DMS114 treated with DMSO at 0.1 percent for 48 hours (cell line): Measurements from ENCODE around the gene CAPNS2.
"Not testable (repeated sequence)": the region's sequence is repeated elsewhere in the genome, so short reads cannot be mapped to it uniquely, and the experiment has no call there.

Source experiments
- DNase-seq: peaks from one replicate; lab custom pipeline; 2025; ENCODE audit not compliant: unreplicated experiment; lab: John Stamatoyannopoulos, UW

CAPNS2 gene

DNA sequence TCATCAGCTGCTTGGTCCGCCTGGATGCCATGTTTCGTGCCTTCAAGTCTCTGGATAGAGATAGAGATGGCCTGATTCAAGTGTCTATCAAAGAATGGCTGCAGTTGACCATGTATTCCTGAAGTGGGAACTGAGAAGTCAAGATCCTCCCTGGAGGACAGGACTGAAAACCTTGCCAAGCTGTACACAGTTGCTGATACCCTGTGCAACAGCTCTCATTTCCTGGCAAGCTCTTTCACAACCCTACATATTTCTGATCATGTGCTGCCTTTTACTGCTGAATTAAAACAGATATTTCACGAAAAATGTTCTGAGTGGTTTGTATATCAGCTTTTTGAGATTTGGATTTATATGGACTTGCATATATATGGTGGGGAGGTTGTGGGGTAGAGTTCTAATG lies 898 bp downstream of the CAPNS2 start:
- DNase-seq: no peak

DNA sequence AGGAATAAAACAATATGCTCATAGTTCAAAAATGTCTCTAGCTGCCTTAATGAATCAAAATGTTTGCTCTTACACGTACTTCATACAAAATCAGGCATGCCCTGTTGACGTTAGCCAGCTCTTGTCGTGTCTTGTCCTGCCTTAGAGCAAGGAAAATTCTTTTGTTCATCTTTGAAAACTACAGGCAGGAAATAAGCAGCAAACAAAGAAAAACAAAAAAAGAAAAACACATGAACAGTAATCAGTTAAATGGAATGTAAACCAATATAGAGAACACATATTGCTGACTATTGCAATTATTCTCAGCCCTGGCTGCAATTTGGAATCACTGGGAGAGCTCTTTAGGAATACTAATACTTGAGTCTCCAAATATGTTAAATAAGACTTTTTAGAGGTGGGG lies 1.7 kb downstream of the CAPNS2 start:
- no peak for DNase-seq

DNA sequence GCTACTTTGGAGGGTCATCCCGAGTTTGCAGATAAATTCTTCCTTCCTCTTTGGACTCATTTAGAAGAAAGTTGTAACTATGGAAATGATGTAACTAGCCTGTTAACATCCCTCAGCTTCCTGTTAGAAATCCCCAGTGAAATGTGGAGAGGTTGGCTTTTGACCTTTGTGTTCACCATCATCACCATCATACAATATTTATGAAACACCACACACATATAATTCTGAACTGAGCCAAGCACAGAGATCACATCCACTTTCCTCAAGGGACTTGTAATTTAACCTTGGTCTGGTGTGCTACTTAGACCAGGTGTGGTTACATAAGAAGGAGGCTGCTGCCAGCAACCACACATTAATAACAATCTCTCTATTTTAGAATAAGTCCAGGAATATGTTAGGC lies 2.5 kb downstream of the CAPNS2 start:
- DNase-seq: no peak

DNA sequence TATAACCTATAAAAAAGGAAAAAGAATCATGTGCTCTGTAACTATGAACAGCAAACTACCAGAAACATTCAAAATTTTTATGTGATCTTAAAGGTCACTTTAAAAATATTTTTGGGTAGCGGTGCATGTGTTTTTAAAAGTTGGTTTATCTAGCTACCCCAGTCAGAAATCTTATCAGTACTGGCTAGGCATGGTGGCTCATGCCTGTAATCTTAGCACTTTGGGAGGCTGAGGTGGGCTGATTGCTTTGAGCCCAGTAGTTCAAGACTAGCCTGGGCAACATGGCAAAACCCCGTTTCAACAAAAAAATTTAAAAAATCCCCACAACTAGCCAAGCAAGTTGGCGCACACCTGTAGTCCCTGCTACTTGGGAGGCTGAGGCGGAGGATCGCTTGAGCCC lies 3.7 kb downstream of the CAPNS2 start:
- no peak for DNase-seq

DNA sequence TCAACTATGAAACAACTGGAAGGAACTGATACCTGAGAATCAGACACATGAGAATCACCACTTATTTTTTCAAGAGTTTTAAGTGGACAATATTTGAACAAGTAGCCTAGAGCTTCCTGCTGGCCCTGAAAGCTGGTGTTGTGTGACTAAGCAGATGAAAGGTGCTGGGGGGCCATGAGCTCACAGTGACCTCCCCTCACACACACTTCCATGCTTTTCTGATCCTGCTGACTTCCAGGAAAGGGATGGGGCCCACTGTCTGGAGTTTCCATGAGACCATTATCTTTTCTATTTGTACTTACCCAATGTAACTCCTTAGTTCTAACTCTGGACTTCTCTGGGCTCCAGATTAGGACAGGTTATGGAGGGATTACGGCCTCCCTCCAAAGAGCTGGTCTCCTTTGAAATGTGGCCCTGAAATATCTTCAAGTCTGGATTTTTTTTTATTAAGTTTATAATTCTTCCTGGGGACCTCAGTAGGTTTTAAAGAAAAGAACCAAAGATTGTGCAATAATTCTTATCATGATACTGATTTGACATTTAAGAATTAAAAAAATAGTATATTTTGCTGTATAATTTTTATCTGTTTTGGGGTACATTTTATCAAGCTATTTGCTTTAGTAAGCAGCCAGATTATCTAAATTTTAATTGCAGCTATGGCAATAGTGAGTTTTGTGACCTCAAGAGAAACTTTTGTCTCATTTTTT lies 4.9 kb downstream of the CAPNS2 start:
- no peak for DNase-seq

DNA sequence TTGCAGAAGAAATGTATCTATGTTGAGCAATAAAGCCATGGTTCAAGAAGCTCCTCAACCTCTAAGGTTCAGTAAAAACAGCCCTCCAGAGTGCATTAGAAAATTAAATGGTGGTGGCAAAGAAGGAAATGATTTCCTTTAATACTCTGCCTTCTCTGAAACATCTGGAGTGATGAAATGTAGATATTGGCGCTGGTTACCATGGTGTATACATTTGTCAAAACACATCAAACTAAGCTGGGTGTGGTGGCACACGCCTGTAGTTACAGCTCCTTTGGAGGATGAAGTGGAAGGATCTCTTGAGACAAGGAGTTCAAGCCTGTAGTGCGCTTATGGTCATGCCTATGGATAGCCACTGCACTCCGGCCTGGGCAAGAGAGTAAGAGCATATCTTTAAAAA lies 6.0 kb downstream of the CAPNS2 start:
- no peak for DNase-seq

DNA sequence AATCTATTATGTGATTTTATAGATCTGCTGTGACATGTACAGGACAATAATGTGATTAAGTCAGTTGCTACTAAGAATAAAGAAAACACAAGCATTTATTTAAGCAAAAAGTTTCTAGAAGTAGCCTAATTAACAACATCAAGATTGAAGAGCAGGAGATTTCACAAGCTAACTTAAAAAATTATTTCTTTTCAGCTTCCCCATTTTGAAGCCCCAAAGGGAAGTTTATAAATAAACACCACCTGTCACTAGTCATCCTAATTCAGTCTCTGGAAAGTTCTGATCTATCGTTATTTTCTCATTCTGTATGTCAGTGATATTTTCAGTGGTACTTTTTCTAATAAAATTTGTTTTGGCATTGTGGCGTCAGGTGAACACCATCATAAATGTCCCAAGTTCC lies 8.3 kb downstream of the CAPNS2 start:
- no peak for DNase-seq

DNA sequence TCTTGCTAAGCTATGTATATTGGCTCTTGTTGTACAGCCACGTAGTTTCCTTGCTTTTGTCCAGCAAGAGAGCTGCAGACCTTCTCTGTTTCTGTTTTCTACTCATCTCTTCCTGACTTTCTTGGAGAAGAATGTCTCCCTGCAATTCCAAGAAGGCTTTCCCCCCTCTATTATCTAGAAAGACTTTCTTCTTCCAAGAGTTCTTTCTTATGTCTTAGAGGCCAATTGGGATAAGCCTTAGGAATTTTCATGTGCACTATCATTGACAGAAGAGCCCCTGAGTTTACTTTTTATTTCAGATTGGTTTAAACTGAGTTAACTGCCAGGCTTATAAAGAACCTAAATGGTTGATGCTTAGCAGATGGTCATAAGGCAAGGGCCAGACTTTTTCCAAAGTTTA lies 9.0 kb downstream of the CAPNS2 start:
- DNase-seq: no peak

DNA sequence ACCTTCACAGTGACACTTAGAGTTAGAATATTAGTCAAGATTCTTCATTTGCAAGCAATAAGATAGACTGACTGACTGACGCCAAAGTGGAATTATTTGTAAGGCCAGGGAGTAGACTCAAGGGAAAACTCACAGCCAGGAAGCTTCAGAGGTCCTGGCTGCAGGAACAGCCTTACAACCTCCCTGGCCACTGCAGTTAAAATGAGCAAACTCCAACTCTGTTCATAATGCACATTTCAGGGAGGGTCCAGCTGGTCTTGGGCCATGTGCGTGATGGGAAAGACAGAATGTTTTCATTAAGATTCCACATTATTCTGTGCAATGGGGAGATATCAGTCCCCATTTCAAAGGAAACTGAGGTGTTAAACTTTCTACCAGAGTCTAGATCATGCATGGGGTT lies 9.9 kb downstream of the CAPNS2 start:
- no peak for DNase-seq

DNA sequence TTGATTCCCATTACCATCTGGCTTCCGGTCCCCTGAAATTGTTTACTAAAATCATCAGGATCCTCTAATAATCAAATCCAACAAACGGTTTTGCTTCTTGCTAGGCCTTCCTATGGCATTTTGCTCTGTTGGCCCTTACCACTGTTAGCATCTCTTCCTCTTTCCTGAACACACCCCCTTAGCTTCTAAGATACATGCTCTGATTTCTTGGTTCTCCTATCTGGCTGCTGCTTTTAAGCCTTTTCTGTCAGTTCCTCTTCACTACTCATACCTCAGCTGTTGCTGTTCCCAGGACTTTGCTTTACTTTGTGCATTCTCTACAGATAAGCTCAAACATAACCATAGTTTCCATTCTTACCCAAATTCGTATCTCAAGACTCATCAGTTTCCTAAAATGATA lies 11.4 kb downstream of the CAPNS2 start:
- no peak for DNase-seq

DNA sequence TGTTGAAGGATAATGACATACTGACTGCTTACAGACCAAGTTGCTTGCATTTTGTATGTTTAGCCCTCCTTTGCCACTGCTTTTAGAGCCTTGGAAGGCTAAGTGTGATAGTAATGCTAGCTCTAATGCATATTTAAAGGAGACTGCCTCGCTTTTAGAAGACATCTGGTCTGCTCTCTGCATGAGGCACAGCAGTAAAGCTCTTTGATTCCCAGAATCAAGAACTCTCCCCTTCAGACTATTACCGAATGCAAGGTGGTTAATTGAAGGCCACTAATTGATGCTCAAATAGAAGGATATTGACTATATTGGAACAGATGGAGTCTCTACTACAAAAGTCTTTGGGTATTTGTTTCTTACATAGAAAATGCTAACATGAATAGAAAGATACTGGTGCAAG lies 19.1 kb downstream of the CAPNS2 start:
- DNase-seq: no peak

DNA sequence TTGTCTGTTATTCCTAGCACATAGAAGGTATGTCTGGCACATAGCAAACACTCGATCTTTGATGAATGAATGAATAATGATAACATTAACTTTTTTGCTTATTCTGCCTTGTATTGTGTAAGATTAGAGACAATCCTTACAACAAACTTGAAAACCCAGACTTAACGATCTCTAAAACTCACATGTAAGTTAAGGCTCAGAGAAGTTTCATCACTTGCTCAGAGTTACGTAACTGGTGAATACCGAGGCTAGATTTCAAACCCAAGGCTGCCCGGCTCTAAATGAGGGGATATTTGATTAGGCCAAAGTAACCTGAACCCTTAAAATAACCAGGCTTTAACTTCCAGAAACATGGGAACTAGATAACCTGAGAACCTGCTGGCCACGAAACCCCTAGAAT lies 22.3 kb downstream of the CAPNS2 start:
- no peak for DNase-seq

DNA sequence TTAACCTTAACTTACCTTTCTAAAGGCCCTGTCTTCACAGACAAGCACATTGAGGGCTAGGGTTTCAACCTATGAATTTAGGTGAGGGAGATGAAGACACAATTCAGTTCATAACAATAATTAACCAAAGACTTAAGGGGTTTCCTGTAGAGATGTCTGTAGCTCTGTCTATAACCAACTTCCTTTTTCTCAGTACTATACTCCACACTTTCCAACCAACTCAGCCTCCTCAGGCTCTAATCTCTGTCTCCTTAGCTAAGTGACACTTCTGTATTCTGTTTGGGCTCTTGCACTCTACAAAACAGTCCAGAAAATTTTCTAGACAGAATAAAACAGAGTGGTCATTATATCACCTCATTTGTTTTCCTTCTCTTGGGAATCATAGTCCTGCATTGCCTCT lies 25.8 kb downstream of the CAPNS2 start:
- no peak for DNase-seq

DNA sequence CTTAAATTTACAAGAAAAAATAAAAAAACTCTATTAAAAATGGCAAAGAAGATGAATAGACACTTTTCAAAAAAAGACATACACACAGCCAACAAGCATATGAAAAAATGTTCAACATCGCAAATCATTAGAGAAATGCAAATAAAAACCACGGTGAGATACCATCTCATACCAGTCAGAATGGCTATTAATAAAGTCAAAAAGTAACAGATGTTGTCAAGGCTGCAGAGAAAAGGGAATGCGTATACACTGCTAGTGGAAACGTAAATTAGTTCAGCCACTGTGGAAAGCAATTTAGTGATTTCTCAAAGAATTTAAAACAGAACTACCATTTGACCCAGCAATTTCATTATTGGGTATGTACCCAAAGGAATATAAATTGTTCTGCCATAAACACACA lies 31.4 kb downstream of the CAPNS2 start:
- DNase-seq: no peak

DNA sequence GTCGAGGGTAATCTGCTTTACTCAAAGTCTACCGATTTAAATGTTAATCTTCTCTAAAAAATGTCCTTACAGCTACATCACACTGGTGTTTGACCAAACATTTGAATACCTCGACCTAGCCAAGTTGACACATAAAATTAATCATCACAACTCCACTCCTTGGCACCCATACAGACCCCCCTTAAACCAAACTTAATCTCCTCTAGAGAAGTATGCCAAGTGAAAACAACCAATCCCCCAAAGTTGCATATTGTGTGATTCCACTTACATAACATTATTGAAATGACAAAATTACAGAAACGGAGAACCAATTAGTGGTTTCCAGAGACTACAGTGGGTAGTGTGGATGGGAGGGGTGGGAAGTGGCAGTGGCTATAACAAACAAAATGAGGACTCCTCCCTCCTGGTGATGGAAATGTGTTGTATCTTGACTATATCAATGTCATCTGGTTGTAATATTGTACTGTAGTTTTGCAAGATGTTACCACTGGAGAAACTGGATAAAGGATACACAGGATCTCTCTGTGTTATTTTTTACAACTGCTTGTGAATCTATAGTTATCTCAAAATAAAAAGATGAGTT lies 39.4 kb downstream of the CAPNS2 start:
- DNase-seq: no peak

DNA sequence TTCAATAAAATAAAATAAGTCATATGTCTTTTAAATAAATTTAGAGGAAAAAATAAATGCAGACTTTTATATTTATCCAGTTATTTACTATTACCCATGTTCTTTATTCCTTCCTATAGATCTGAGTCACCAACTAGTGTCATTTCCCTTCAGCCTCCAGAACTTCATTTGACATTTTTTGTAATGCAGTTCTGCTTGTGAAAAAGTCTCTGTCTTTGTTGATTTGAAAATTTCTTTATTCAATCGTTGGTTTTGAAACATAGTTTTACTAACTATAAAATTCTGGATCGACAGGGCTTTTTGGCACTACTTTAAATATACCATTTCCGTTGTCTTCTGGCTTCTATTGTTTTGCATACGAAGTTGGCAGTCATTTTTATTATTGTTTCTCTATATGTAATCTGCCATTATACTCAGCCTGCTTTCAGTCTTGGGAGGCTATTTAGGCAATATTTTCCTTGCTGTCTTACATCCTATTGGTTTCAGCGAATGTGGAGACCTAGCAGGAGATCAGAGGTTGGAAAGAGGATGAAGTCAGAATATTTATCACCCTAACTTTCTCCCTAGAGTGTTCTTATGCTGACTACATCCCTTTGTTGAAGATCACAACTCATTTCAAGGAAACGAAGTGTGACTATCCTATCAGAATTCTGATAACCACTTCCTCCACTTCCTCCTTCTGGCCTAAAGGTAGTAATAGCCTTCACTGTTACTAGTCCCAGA lies 47.3 kb downstream of the CAPNS2 start:
- no peak for DNase-seq

DNA sequence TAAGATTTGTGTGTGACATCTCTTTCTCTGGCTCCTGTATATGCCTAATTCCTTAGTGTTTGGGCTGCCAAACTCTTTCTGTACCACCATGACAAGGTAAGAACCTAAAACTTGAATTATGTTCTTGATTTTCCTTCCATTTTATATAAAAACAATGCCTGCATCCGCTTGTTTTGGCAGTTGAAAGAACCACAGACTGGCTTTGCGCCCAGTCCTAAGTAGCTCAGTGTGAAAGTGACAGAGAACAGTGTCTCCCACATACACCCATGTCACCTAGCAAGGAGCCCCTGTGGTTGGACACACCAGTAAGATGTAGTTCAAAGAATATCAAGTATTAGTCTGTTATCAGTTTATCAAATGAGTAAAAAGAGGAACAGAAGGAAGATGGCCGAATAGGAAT lies 48.6 kb downstream of the CAPNS2 start:
- DNase-seq: no peak

DNA sequence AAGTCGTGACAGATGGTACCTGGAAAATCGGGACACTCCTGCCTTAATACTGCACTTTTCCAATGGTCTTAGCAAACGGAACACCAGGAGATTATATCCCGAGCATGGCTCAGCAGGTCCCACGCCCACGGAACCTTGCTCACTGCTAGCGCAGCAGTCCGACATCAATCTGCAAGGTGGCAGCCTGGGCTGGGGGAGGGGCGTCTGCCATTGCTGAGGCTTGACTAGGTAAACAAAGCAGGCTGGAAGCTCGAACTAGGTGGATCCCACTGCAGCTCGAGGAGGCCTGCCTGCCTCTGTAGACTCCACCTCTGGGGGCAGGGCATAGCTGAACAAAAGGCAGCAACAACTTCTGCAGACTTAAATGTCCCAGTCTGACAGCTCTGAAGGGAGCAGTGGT lies 49.2 kb downstream of the CAPNS2 start:
- DNase-seq: not testable (repeated sequence)
